Activated CD8-positive, alpha-beta memory T cell treated with anti-CD3 and anti-CD28 coated beads for 24 hours (primary cell): ENCODE results near the gene PBX1.

ENCODE experiments used
- DNase-seq: peaks from one replicate; pipeline ENCODE4 v3.0.0-alpha.2; 2020

The PBX1 gene

DNA sequence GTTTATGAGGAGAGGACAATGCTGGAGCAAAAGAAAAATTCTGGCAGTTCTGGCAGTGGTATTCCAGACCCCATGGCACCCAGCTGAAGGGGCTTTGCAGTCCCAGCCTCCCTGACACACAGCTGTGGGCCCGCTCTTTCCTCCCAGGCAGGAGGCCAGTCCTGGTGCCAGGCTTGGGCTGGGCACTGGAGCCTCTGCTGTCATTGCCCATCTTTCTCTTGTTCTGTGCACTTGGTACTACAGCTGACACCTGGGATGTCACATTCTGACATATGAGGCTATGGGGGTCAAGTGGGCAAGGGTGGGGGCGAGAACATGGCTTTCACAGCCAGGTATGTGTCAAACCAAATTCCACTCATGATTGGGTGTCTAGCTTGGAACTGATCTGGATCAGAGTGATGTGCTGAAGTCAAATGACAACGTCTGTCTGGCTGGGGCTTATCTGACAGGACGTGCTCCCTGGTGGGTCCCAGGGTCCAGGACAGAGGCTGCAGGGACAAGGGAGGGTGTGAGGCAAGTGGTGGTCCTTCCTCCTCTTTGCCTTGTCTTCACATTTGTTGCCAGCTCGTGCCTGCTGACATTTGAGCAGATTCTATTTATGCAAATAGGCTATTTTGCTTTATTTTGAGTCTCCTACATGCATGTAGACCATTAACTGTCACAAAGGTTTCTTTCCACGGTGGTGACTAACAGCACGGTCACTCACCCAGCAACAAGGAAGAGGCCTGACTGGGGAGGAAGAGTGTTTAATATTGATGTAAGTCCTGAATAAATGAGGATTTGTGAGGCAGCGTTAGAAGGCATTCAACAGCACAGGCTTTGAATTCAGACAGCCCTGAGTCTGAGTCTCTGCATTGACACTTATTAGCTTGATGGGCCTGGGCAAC is 336.3 kb downstream of the PBX1 start:
- no peak for DNase-seq

DNA sequence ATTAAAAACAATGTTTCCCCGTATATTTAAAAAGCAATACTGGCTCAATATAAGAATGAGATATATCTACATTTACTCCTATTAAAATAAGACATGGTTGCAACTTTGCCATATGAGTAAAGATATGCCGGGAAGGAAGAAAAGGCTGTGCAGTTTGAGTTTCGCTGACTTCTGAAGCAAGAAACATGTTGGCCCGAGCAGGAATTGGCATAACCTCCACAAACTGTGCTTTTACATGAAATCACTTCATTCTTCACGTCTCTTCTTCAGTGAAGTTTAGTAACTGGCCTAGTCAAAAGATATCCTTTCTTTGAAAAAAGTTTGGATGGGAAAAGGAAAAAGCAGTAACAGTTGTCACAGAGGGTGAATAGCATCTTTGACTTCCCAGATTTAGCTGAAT is 342.0 kb downstream of the PBX1 start:
- DNase-seq: no peak
